Gastroesophageal sphincter (tissue), 4 donors: ENCODE results near the gene IER2. TPM values are rescaled to one million over a fixed set of nuclear protein-coding genes. Genes with fewer than 3 reads are reported as not detected.

Experiments used
- ATAC-seq: fragments of 150-250 bp; one replicate; pipeline ENCODE4 v1.9.1; 2016; ENCODE audit warnings: mild to moderate bottlenecking, moderate library complexity
- H3K27ac ChIP-seq, 4 donors: fragments of 200-600 bp; sonication (generic) in 3 of 4; 1 replicate in 3 of 4; 2 replicates in 1 of 4; pipeline ENCODE4 v1.5.1; 2016 to 2019
- H3K27me3 ChIP-seq: fragments of 200-600 bp; sonication (generic); one replicate; pipeline ENCODE4 v1.5.1; 2019
- H3K36me3 ChIP-seq, 2 donors: fragments of 200-600 bp; sonication (generic); one replicate each; pipeline ENCODE4 v1.5.1; 2019; ENCODE audit warnings: control low read depth in 1 of 2
- H3K4me1 ChIP-seq, 3 donors: fragments of 200-600 bp; sonication (generic); 1 replicate in 2 of 3; 2 replicates in 1 of 3; pipeline ENCODE4 v1.5.1; 2016 to 2019; ENCODE audit warnings: control low read depth in 2 of 3
- H3K4me3 ChIP-seq, 2 donors: fragments of 200-600 bp; sonication (generic); one replicate each; pipeline ENCODE4 v1.5.1; 2019; ENCODE audit warnings: mild to moderate bottlenecking in 1 of 2, moderate library complexity in 1 of 2
- H3K9me3 ChIP-seq, 3 donors: fragments of 200-600 bp; sonication (generic); one replicate each; pipeline ENCODE4 v1.5.1; 2017 to 2019; ENCODE audit warnings: control low read depth in 2 of 3
- CTCF ChIP-seq, 4 experiments: fragments of 200-600 bp in 2 of 4; fragments of 450-650 bp in 2 of 4; sonication (generic) in 1 of 4; IDR thresholded peaks; one replicate each; pipeline ENCODE4 v1.5.1; 2017 to 2019; ENCODE audit warnings: antibody characterized with exemption in 4 of 4, mild to moderate bottlenecking in 2 of 4, moderate library complexity in 2 of 4
- EP300 ChIP-seq: sonication (generic); formaldehyde crosslinking; IDR thresholded peaks from one replicate; pipeline ENCODE4 v1.6.1; 2017; ENCODE audit warnings: antibody characterized with exemption, mild to moderate bottlenecking
- POLR2A ChIP-seq, 2 donors: fragments of 450-650 bp; IDR thresholded peaks; one replicate each; pipeline ENCODE4 v1.6.1; 2017; ENCODE audit warnings: antibody characterized with exemption in 2 of 2, mild to moderate bottlenecking in 2 of 2, moderate library complexity in 1 of 2
- POLR2AphosphoS5 ChIP-seq: sonication (generic); formaldehyde crosslinking; IDR thresholded peaks from one replicate; pipeline ENCODE4 v1.6.1; 2017; ENCODE audit warnings: antibody characterized with exemption
- WGBS, 2 donors: methylation state at CpG; one replicate each; pipeline ENCODE4 v1.1.5; 2018; ENCODE audit warnings: low coverage in 1 of 2; 5-methylcytosine and 5-hydroxymethylcytosine counted together
- total RNA-seq, 4 donors: library from RNA; depleted of rRNA; stranded (reverse); fragments of >200 nt; gene quantifications; one replicate each; pipeline ENCODE4 v1.1.0, GENCODE V29; 2016

Gene IER2
- total RNA-seq, 4 donors from 2014 or later, result 33.8 to 62.1 (median 48.0) TPM

GRCh38 chr19:13102666-13103580, 47.3 kb upstream of the IER2 start, which contains the start of gene LYL1:
LYL1 (minus strand) TSS chr19:13102858; CDS start chr19:13101171, 1,687 bp downstream.
- ATAC-seq, result peak; percentile 60
- Histone ChIP-seq H3K4me3 (peak within 1 kb of the TSS; percentile 20 to 52), H3K4me1 (peaks cover 0 to 70% (median 13%) of the 10 kb centered on the region in 3 donors), H3K9me3 (no peaks in the 10 kb centered on the region), H3K36me3 (peaks cover 0 to 18% of the 10 kb centered on the region in 2 donors), H3K27me3 (peaks cover 7% of the 10 kb centered on the region), H3K27ac (peak within 1 kb of the TSS; percentile 6 to 89 (median 82))
- TF ChIP-seq POLR2AphosphoS5 (peak; percentile 77), EP300 (no peak), POLR2A (IDR thresholded peaks at IDR 0.05) (peak in 1 of 2 donors; percentile 15), CTCF (IDR thresholded peaks at IDR 0.05) (peak in 2 of 4 experiments; percentile 14 to 26)
- 0% methylated on average over 2 of the region's 47 CpGs; no CpG with 5 or more reads in 1 of the 2 donors for WGBS, 2 donors

GRCh38 chr19:13103581-13104359, 46.4 kb upstream of the IER2 start:
- Histone ChIP-seq H3K36me3 (peaks cover 0 to 26% of the 10 kb centered on the region in 2 donors), H3K27me3 (peaks cover 5% of the 10 kb centered on the region), H3K4me3 (peak overlapping the region in 1 of 2 donors; percentile 27), H3K27ac (peak overlapping the region in 3 of 4 donors; percentile 69 to 89 (median 85)), H3K9me3 (no peaks in the 10 kb centered on the region), H3K4me1 (peaks cover 0 to 61% (median 11%) of the 10 kb centered on the region in 3 donors)
- 83 to 87% methylated on average over 6 to 7 of the region's 13 CpGs for WGBS, 2 donors
- ATAC-seq, result no peak
- TF ChIP-seq EP300 (no peak), CTCF (IDR thresholded peaks at IDR 0.05) (no peak), POLR2A (IDR thresholded peaks at IDR 0.05) (no peak), POLR2AphosphoS5 (no peak)

GRCh38 chr19:13104360-13104847, 45.8 kb upstream of the IER2 start:
- Histone ChIP-seq H3K9me3 (no peaks in the 10 kb centered on the region), H3K4me1 (peaks cover 0 to 55% (median 7%) of the 10 kb centered on the region in 3 donors), H3K4me3 (peak overlapping the region in 1 of 2 donors; percentile 27), H3K36me3 (peaks cover 0 to 32% of the 10 kb centered on the region in 2 donors), H3K27ac (peak overlapping the region in 3 of 4 donors; percentile 64 to 89 (median 85)), H3K27me3 (peaks cover 5% of the 10 kb centered on the region)
- TF ChIP-seq CTCF (IDR thresholded peaks at IDR 0.05) (peak in 3 of 4 experiments; percentile 64 to 90 (median 74)), POLR2A (IDR thresholded peaks at IDR 0.05) (no peak), EP300 (no peak), POLR2AphosphoS5 (peak; percentile 89)
- ATAC-seq, result peak; percentile 32
- no CpG with 5 or more reads among the region's 33 CpGs for WGBS, 2 donors

- no peak for ATAC-seq
- peaks cover 0 to 39% of the 10 kb centered on the region in 2 donors for H3K36me3 ChIP-seq
- H3K27ac ChIP-seq, result peak overlapping the region in 3 of 4 donors; percentile 64 to 89 (median 85)
- no peaks in the 10 kb centered on the region for H3K9me3 ChIP-seq
- peaks cover 5% of the 10 kb centered on the region for H3K27me3 ChIP-seq
- TF ChIP-seq CTCF (IDR thresholded peaks at IDR 0.05) (peak in 1 of 4 experiments; percentile 0), POLR2A (IDR thresholded peaks at IDR 0.05) (no peak)
- H3K4me3 ChIP-seq, result peak overlapping the region in 1 of 2 donors; percentile 27
- WGBS, 2 donors, result 68 to 80% methylated on average over 2 to 8 of the region's 29 CpGs
- peaks cover 0 to 48% (median 7%) of the 10 kb centered on the region in 3 donors for H3K4me1 ChIP-seq
Observed at GRCh38 chr19:13104848-13105711, 45.1 kb upstream of the IER2 start.
